K562 (cell line): ENCODE results near the gene COL23A1. TPM values are rescaled to one million over a fixed set of nuclear protein-coding genes. Genes with fewer than 3 reads are reported as not detected.

Experiments
- ATAC-seq: fragments of 200-7000 bp; cut with Tn5 transposase; 3 replicates; pipeline ENCODE4 v1.9.1; 2020; ENCODE audit warnings: moderate library complexity
- BruUV-seq: library from RNA; stranded (reverse); fragments of 400-500 nt; replicated peaks from 2 replicates; lab custom pipeline; 2021; lab: Mats Ljungman, UMichigan
- CTCF ChIA-PET: fragments of 300-600 bp; formaldehyde crosslinking; extraction: SDS; loops from one replicate; lab custom pipeline; 2021; ENCODE audit warnings: low intra/inter-chr PET ratio; lab: Yijun Ruan, JAX
- POLR2A ChIA-PET: fragments of 300-600, 350-650 bp; sonication (Branson Sonifier 250); formaldehyde crosslinking; extraction: SDS; loops from one replicate; lab custom pipeline; 2021; ENCODE audit warnings: antibody characterized with exemption, inconsistent platforms; lab: Yijun Ruan, JAX
- DNase-seq, 4 experiments: peaks; one replicate each; pipeline versions ENCODE4 v3.0.0 to v3.0.0-alpha.2; 2011 to 2018; ENCODE audit warnings: low spot score in 3 of 4, mixed read lengths in 3 of 4; ENCODE audit errors: extremely low read depth in 1 of 4
- FAIRE-seq: peaks from 2 replicates; lab custom pipeline; 2011; peaks lifted over from hg19 to GRCh38; lab: Jason Lieb, UNC
- H2AFZ ChIP-seq: 2 replicates; pipeline ENCODE4 v1.6.0; 2011; ENCODE audit warnings: low read depth, low read length, control low read depth, inconsistent platforms
- H3K27ac ChIP-seq: fragments of 200-600 bp; 3 replicates; pipeline ENCODE4 v1.8.0; 2011; ENCODE audit warnings: low read depth, mild to moderate bottlenecking, control low read depth, inconsistent platforms, low read length, moderate library complexity, mixed read lengths; ENCODE audit errors: extremely low read depth
- H3K27me3 ChIP-seq, 2 experiments: fragments of 300-600 bp in 1 of 2; 2 replicates in 1 of 2; 3 replicates in 1 of 2; pipeline versions ENCODE4 v1.6.0 to v1.8.0; 2011; ENCODE audit warnings: inconsistent platforms in 2 of 2, low read length in 2 of 2, mild to moderate bottlenecking in 1 of 2, mixed read lengths in 1 of 2, moderate library complexity in 1 of 2; ENCODE audit not compliant: control insufficient read depth in 2 of 2, insufficient read depth in 2 of 2
- H3K36me3 ChIP-seq: fragments of 300-600 bp; 3 replicates; pipeline ENCODE4 v1.8.0; 2011; ENCODE audit warnings: mild to moderate bottlenecking, low read length, inconsistent platforms; ENCODE audit not compliant: control insufficient read depth, insufficient read depth
- H3K4me1 ChIP-seq, 2 experiments: fragments of 200-600 bp in 1 of 2; replicated peaks in 1 of 2; 2 replicates in 1 of 2; 3 replicates in 1 of 2; pipeline versions ENCODE4 v1.5.1 to v1.8.0; 2011; ENCODE audit warnings: inconsistent platforms in 2 of 2, low read length in 2 of 2, mild to moderate bottlenecking in 1 of 2, mixed read lengths in 1 of 2, moderate library complexity in 1 of 2; ENCODE audit not compliant: control insufficient read depth in 2 of 2, insufficient read depth in 2 of 2
- H3K4me2 ChIP-seq: 2 replicates; pipeline ENCODE4 v1.6.1; 2011; ENCODE audit warnings: low read length, control low read depth, inconsistent platforms, mixed read lengths; ENCODE audit not compliant: insufficient read depth
- H3K4me3 ChIP-seq: fragments of 200-600 bp; sonication (generic), shearing (Covaris generic); 2 replicates; pipeline ENCODE4 v1.5.1; 2016; ENCODE audit warnings: control low read depth, inconsistent platforms
- H3K79me2 ChIP-seq: fragments of 200-600 bp; 3 replicates; pipeline ENCODE4 v1.8.0; 2011; ENCODE audit warnings: low read length, inconsistent platforms; ENCODE audit not compliant: control insufficient read depth, insufficient read depth
- H3K9ac ChIP-seq, 2 experiments: 2 replicates each; pipeline versions ENCODE4 v1.6.0 to v1.6.1; 2011; ENCODE audit warnings: low read depth in 2 of 2, low read length in 2 of 2, control low read depth in 1 of 2, inconsistent platforms in 1 of 2, mild to moderate bottlenecking in 1 of 2, mixed read lengths in 1 of 2; ENCODE audit not compliant: insufficient read depth in 1 of 2
- H3K9me1 ChIP-seq: one replicate; pipeline ENCODE4 v1.6.0; 2011; ENCODE audit warnings: inconsistent platforms, mild to moderate bottlenecking, low read length, moderate library complexity; ENCODE audit not compliant: control insufficient read depth, insufficient read depth
- H3K9me3 ChIP-seq: replicated peaks from 2 replicates; pipeline ENCODE4 v1.5.1; 2011; ENCODE audit warnings: low read depth, low read length, inconsistent platforms; ENCODE audit not compliant: control insufficient read depth, insufficient read depth
- H4K20me1 ChIP-seq: replicated peaks from 2 replicates; pipeline ENCODE4 v1.6.1; 2011; ENCODE audit warnings: low read length, inconsistent platforms, mixed read lengths; ENCODE audit not compliant: control insufficient read depth, insufficient read depth
- SMARCA5 ChIP-seq: fragments of 450-650 bp; IDR thresholded peaks from 2 replicates; pipeline ENCODE4 v1.6.1; 2016
- ZC3H11A ChIP-seq: IDR thresholded peaks from 2 replicates; pipeline ENCODE4 v1.6.1; 2012; ENCODE audit warnings: low read depth, low read length, improper control_type of control experiment
- ZNF436 ChIP-seq: fragments of 250-450, 450-650 bp; sonication (Bioruptor Pico); formaldehyde crosslinking; IDR thresholded peaks from 2 replicates; pipeline ENCODE4 v1.7.0; 2020; ENCODE audit warnings: mild to moderate bottlenecking
- WGBS: fragments of 100-300 bp; shearing (Covaris generic); methylation state at CpG from one replicate; pipeline ENCODE4 v1.1.6; 2016; ENCODE audit warnings: low coverage, mixed read lengths; ENCODE audit not compliant: insufficient coverage; ENCODE audit errors: missing lambda C conversion rate; 5-methylcytosine and 5-hydroxymethylcytosine counted together
- in situ Hi-C: fragments of 300-500 bp; cut with MboI; formaldehyde crosslinking; loops from 4 replicates; pipeline ENCODE4 v1.15.0; 2018; ENCODE audit warnings: inconsistent platforms, mixed read lengths
- intact Hi-C: fragments of 100-400 bp; cut with micrococcal nuclease; formaldehyde crosslinking; loops from 2 replicates; pipeline ENCODE4 v1.14.2; 2022
- polyA plus RNA-seq, 8 experiments: library from polyadenylated mRNA; depleted of rRNA in 4 of 8; stranded (reverse) in 5 of 8; unstranded in 3 of 8; fragments of >200 nt; fragmentation: Nextera tagmentation in 2 of 8; fragmentation: Illumina TruSeq in 1 of 8; extraction: Ambion mirVana in 2 of 8; extraction: Trizol in 1 of 8; gene quantifications; 2 replicates each; pipeline versions ENCODE4 v1.2.1 to v1.2.3, GENCODE V29; 2011 to 2014; ENCODE audit warnings: inconsistent platforms in 1 of 8, missing spikeins in 1 of 8
- total RNA-seq, 7 experiments: library from RNA; depleted of rRNA in 6 of 7; stranded (reverse); fragments of >200 nt in 6 of 7; fragmentation: Illumina TruSeq in 2 of 7; extraction: Trizol in 2 of 7; gene quantifications; 2 replicates each; pipeline versions ENCODE4 v1.2.1 to v1.2.3, GENCODE V29; 2011 to 2021; ENCODE audit warnings: low replicate concordance in 1 of 7
- TF ChIP-seq, protein P1 (sequence below): fragments of 450-650 bp; IDR thresholded peaks from 2 replicates; pipeline ENCODE4 v1.6.1; 2016; ENCODE audit warnings: mild to moderate bottlenecking, moderate library complexity
- TF ChIP-seq, protein P2 (sequence below): fragments of 250-450 bp; sonication (Bioruptor Pico); IDR thresholded peaks from 2 replicates; pipeline ENCODE4 v1.5.0; 2020; ENCODE audit warnings: mild to moderate bottlenecking, borderline replicate concordance
- TF ChIP-seq, protein P3 (sequence below): fragments of 250-450 bp; sonication (Bioruptor Pico); IDR thresholded peaks from 2 replicates; pipeline ENCODE4 v1.4.0; 2020; ENCODE audit warnings: mild to moderate bottlenecking, moderate library complexity
- TF ChIP-seq, protein P4 (sequence below): fragments of 250-450 bp; sonication (Bioruptor Pico); IDR thresholded peaks from 2 replicates; pipeline ENCODE4 v1.9.0; 2021; ENCODE audit warnings: mild to moderate bottlenecking

The COL23A1 gene
- total and polyA plus RNA-seq, 9 of the 15 experiments (the other 6 are each of a cell fraction or from before 2014, with no cell fraction given): 0.09 TPM; not detected in 8

DNA sequence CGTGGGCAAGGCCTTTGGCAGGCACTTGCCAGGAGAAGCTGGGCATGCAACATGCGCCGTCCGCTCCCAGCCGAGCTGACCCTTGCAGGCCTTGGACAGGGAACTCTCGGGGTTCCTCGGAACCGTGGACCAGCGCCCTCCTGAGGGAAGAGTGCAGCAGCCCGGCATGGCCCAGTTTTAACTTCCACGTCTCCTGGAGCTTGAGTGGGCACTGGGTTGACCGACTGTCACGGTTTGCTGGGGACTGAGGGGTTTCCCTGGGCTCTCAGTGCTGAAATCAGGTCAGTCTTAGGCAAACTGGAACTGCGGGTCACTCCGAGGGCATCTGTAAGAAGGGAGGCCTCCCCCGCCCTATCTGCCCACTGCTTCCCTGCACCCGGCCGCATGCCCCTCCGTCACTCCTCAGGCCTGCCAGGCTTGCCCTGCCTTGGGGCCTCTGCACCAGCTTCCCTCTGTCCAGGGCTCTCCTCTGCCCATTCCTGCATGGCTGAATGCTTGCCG, 270.6 kb downstream of the COL23A1 start:
- Histone ChIP-seq H4K20me1 (no peaks in the 10 kb centered on the region), H3K9me1 (peaks cover 3% of the 10 kb centered on the region), H3K4me2 (no peak overlapping the region), H3K9ac (no peak overlapping the region), H2AFZ (no peak overlapping the region), H3K79me2 (no peaks in the 10 kb centered on the region), H3K27ac (no peak overlapping the region), H3K9me3 (no peaks in the 10 kb centered on the region), H3K27me3 (peaks cover 10 to 47% of the 10 kb centered on the region in 2 experiments; a peak in 4 of 5 replicates), H3K4me1 (no peaks in the 10 kb centered on the region), H3K36me3 (no peaks in the 10 kb centered on the region), H3K4me3 (no peak overlapping the region)
- no TSS peak for BruUV-seq
- POLR2A ChIA-PET: no interaction called here
- WGBS: 17% methylated on average over 15 of the region's 20 CpGs
- CTCF ChIA-PET: no interaction called here
- ATAC-seq (no peak), DNase-seq (no peak), FAIRE-seq (no peak)
- in situ Hi-C loops (no loop called here), intact Hi-C loops (no loop called here)
- no peak for TF ChIP-seq SMARCA5
- TF ChIP-seq ZNF436 (CRISPR knock-in tag): no peak
- TF ChIP-seq, protein P1, sequence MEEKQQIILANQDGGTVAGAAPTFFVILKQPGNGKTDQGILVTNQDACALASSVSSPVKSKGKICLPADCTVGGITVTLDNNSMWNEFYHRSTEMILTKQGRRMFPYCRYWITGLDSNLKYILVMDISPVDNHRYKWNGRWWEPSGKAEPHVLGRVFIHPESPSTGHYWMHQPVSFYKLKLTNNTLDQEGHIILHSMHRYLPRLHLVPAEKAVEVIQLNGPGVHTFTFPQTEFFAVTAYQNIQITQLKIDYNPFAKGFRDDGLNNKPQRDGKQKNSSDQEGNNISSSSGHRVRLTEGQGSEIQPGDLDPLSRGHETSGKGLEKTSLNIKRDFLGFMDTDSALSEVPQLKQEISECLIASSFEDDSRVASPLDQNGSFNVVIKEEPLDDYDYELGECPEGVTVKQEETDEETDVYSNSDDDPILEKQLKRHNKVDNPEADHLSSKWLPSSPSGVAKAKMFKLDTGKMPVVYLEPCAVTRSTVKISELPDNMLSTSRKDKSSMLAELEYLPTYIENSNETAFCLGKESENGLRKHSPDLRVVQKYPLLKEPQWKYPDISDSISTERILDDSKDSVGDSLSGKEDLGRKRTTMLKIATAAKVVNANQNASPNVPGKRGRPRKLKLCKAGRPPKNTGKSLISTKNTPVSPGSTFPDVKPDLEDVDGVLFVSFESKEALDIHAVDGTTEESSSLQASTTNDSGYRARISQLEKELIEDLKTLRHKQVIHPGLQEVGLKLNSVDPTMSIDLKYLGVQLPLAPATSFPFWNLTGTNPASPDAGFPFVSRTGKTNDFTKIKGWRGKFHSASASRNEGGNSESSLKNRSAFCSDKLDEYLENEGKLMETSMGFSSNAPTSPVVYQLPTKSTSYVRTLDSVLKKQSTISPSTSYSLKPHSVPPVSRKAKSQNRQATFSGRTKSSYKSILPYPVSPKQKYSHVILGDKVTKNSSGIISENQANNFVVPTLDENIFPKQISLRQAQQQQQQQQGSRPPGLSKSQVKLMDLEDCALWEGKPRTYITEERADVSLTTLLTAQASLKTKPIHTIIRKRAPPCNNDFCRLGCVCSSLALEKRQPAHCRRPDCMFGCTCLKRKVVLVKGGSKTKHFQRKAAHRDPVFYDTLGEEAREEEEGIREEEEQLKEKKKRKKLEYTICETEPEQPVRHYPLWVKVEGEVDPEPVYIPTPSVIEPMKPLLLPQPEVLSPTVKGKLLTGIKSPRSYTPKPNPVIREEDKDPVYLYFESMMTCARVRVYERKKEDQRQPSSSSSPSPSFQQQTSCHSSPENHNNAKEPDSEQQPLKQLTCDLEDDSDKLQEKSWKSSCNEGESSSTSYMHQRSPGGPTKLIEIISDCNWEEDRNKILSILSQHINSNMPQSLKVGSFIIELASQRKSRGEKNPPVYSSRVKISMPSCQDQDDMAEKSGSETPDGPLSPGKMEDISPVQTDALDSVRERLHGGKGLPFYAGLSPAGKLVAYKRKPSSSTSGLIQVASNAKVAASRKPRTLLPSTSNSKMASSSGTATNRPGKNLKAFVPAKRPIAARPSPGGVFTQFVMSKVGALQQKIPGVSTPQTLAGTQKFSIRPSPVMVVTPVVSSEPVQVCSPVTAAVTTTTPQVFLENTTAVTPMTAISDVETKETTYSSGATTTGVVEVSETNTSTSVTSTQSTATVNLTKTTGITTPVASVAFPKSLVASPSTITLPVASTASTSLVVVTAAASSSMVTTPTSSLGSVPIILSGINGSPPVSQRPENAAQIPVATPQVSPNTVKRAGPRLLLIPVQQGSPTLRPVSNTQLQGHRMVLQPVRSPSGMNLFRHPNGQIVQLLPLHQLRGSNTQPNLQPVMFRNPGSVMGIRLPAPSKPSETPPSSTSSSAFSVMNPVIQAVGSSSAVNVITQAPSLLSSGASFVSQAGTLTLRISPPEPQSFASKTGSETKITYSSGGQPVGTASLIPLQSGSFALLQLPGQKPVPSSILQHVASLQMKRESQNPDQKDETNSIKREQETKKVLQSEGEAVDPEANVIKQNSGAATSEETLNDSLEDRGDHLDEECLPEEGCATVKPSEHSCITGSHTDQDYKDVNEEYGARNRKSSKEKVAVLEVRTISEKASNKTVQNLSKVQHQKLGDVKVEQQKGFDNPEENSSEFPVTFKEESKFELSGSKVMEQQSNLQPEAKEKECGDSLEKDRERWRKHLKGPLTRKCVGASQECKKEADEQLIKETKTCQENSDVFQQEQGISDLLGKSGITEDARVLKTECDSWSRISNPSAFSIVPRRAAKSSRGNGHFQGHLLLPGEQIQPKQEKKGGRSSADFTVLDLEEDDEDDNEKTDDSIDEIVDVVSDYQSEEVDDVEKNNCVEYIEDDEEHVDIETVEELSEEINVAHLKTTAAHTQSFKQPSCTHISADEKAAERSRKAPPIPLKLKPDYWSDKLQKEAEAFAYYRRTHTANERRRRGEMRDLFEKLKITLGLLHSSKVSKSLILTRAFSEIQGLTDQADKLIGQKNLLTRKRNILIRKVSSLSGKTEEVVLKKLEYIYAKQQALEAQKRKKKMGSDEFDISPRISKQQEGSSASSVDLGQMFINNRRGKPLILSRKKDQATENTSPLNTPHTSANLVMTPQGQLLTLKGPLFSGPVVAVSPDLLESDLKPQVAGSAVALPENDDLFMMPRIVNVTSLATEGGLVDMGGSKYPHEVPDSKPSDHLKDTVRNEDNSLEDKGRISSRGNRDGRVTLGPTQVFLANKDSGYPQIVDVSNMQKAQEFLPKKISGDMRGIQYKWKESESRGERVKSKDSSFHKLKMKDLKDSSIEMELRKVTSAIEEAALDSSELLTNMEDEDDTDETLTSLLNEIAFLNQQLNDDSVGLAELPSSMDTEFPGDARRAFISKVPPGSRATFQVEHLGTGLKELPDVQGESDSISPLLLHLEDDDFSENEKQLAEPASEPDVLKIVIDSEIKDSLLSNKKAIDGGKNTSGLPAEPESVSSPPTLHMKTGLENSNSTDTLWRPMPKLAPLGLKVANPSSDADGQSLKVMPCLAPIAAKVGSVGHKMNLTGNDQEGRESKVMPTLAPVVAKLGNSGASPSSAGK: no peak
- no peak for TF ChIP-seq ZC3H11A
- TF ChIP-seq, protein P2, sequence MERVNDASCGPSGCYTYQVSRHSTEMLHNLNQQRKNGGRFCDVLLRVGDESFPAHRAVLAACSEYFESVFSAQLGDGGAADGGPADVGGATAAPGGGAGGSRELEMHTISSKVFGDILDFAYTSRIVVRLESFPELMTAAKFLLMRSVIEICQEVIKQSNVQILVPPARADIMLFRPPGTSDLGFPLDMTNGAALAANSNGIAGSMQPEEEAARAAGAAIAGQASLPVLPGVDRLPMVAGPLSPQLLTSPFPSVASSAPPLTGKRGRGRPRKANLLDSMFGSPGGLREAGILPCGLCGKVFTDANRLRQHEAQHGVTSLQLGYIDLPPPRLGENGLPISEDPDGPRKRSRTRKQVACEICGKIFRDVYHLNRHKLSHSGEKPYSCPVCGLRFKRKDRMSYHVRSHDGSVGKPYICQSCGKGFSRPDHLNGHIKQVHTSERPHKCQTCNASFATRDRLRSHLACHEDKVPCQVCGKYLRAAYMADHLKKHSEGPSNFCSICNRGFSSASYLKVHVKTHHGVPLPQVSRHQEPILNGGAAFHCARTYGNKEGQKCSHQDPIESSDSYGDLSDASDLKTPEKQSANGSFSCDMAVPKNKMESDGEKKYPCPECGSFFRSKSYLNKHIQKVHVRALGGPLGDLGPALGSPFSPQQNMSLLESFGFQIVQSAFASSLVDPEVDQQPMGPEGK (CRISPR knock-in tag): no peak
- TF ChIP-seq, protein P3, sequence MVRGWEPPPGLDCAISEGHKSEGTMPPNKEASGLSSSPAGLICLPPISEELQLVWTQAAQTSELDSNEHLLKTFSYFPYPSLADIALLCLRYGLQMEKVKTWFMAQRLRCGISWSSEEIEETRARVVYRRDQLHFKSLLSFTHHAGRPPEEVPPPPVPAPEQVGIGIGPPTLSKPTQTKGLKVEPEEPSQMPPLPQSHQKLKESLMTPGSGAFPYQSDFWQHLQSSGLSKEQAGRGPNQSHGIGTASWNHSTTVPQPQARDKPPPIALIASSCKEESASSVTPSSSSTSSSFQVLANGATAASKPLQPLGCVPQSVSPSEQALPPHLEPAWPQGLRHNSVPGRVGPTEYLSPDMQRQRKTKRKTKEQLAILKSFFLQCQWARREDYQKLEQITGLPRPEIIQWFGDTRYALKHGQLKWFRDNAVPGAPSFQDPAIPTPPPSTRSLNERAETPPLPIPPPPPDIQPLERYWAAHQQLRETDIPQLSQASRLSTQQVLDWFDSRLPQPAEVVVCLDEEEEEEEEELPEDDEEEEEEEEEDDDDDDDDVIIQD: no peak
- TF ChIP-seq, protein P4, sequence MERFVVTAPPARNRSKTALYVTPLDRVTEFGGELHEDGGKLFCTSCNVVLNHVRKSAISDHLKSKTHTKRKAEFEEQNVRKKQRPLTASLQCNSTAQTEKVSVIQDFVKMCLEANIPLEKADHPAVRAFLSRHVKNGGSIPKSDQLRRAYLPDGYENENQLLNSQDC (CRISPR knock-in tag): no peak
